HG02763 (cell line): Measurements from ENCODE around the gene RNF223.

ENCODE experiments used
- ATAC-seq: cut with Tn5 transposase; IDR thresholded peaks from one replicate; pipeline ENCODE4 v1.9.1; 2021; ENCODE audit warnings: mild to moderate bottlenecking, moderate library complexity; ENCODE audit not compliant: unreplicated experiment

The RNF223 gene

GRCh38 chr1:1047407-1047806 lies 26.7 kb downstream of the RNF223 start:
- ATAC-seq: no peak

- ATAC-seq: no peak
Measured at GRCh38 chr1:1046767-1047166, 27.3 kb downstream of the RNF223 start.

- no peak for ATAC-seq
Measured at GRCh38 chr1:1046243-1046642, 27.9 kb downstream of the RNF223 start.

- no peak for ATAC-seq
Measured at GRCh38 chr1:1045129-1045528, 29.0 kb downstream of the RNF223 start.

GRCh38 chr1:1044455-1045078 lies 29.5 kb downstream of the RNF223 start:
- no peak for ATAC-seq

GRCh38 chr1:1043921-1044320 lies 30.2 kb downstream of the RNF223 start:
- no peak for ATAC-seq

GRCh38 chr1:1043411-1043810 lies 30.7 kb downstream of the RNF223 start:
- no peak for ATAC-seq

GRCh38 chr1:1042835-1043234 lies 31.3 kb downstream of the RNF223 start:
- no peak for ATAC-seq

GRCh38 chr1:1041873-1042272 lies 32.2 kb downstream of the RNF223 start:
- no peak for ATAC-seq

- ATAC-seq: no peak
Measured at GRCh38 chr1:1041092-1041523, 33.0 kb downstream of the RNF223 start.

GRCh38 chr1:1040004-1040991 lies 33.8 kb downstream of the RNF223 start:
- ATAC-seq: no peak

- ATAC-seq: no peak
Measured at GRCh38 chr1:1039145-1039910, 34.8 kb downstream of the RNF223 start.

GRCh38 chr1:1038694-1039093 lies 35.4 kb downstream of the RNF223 start:
- ATAC-seq: no peak

- no peak for ATAC-seq
Measured at GRCh38 chr1:1037366-1038327, 36.5 kb downstream of the RNF223 start.

GRCh38 chr1:1035291-1035943 lies 38.7 kb downstream of the RNF223 start:
- ATAC-seq: no peak

- no peak for ATAC-seq
Measured at GRCh38 chr1:1034439-1034781, 39.7 kb downstream of the RNF223 start.

- ATAC-seq: no peak
Measured at GRCh38 chr1:1033731-1034438, 40.2 kb downstream of the RNF223 start.

- peak; percentile 86 for ATAC-seq
Measured at GRCh38 chr1:1033009-1033587, 41.0 kb downstream of the RNF223 start.

GRCh38 chr1:1032424-1032823 lies 41.7 kb downstream of the RNF223 start:
- ATAC-seq: peak; percentile 3
